Endothelial cell of umbilical vein (primary cell): ENCODE results near the gene DDX3X. TPM values are rescaled to one million over a fixed set of nuclear protein-coding genes. Genes with fewer than 3 reads are reported as not detected.

Experiments
- BruUV-seq: library from RNA; stranded (reverse); fragments of 400-500 nt; replicated peaks from 2 replicates; lab custom pipeline; 2021; lab: Mats Ljungman, UMichigan
- CTCF ChIA-PET: fragments of 300-600, 350-600 bp; sonication (Branson Sonifier 250); formaldehyde crosslinking; loops from one replicate; lab custom pipeline; 2021; ENCODE audit warnings: antibody characterized with exemption, inconsistent platforms; lab: Charles Lee
- POLR2A ChIA-PET: fragments of 300-600, 350-600 bp; sonication (Branson Sonifier 250); formaldehyde crosslinking; loops from one replicate; lab custom pipeline; 2021; ENCODE audit warnings: antibody characterized with exemption, inconsistent platforms; lab: Charles Lee
- DNase-seq: peaks from one replicate; pipeline ENCODE4 v3.0.0-alpha.2; 2011; ENCODE audit warnings: low read depth, low spot score
- FAIRE-seq: peaks from 2 replicates; lab custom pipeline; 2011; peaks lifted over from hg19 to GRCh38; lab: Jason Lieb, UNC
- H2AFZ ChIP-seq: 2 replicates; pipeline ENCODE4 v1.6.0; 2012; ENCODE audit warnings: low read depth, low read length, control low read depth, inconsistent platforms
- H3K27ac ChIP-seq: 2 replicates; pipeline ENCODE4 v1.5.1; 2011; ENCODE audit warnings: low read depth, mild to moderate bottlenecking, control low read depth, low read length, moderate library complexity; ENCODE audit not compliant: insufficient read depth
- H3K27me3 ChIP-seq, 2 experiments: 2 replicates each; pipeline versions ENCODE4 v1.6.0 to v1.6.1; 2011; ENCODE audit warnings: low read length in 2 of 2, mixed read lengths in 1 of 2; ENCODE audit not compliant: control insufficient read depth in 2 of 2, insufficient read depth in 2 of 2
- H3K36me3 ChIP-seq, 2 experiments: 2 replicates in 1 of 2; 3 replicates in 1 of 2; pipeline ENCODE4 v1.5.1; 2011; ENCODE audit warnings: low read length in 2 of 2, mild to moderate bottlenecking in 1 of 2, moderate library complexity in 1 of 2; ENCODE audit not compliant: control insufficient read depth in 2 of 2, insufficient read depth in 2 of 2; ENCODE audit errors: extremely low read depth in 1 of 2
- H3K4me1 ChIP-seq: 3 replicates; pipeline ENCODE4 v1.5.1; 2011; ENCODE audit warnings: mild to moderate bottlenecking, low read length; ENCODE audit not compliant: control insufficient read depth, insufficient read depth; ENCODE audit errors: extremely low read depth
- H3K4me2 ChIP-seq: 2 replicates; pipeline ENCODE4 v1.6.1; 2011; ENCODE audit warnings: low read length, control low read depth, mixed read lengths; ENCODE audit not compliant: insufficient read depth
- H3K4me3 ChIP-seq, 3 experiments: fragments of 200-600 bp in 1 of 3; sonication (generic), shearing (Covaris generic) in 1 of 3; replicated peaks in 1 of 3; 2 replicates each; pipeline ENCODE4 v1.5.1; 2011 to 2016; ENCODE audit warnings: control low read depth in 3 of 3, low read length in 3 of 3, mild to moderate bottlenecking in 2 of 3, inconsistent platforms in 1 of 3, low read depth in 1 of 3, moderate library complexity in 1 of 3; ENCODE audit not compliant: insufficient read depth in 1 of 3
- H3K79me2 ChIP-seq: 2 replicates; pipeline ENCODE4 v1.6.0; 2012; ENCODE audit warnings: low read length, inconsistent platforms; ENCODE audit not compliant: control insufficient read depth, insufficient read depth
- H3K9ac ChIP-seq: replicated peaks from 2 replicates; pipeline ENCODE3; 2011; ENCODE audit warnings: low read length, control low read depth; ENCODE audit not compliant: insufficient read depth; ENCODE audit errors: extremely low read depth
- H3K9me1 ChIP-seq: replicated peaks from 3 replicates; pipeline ENCODE4 v1.6.0; 2011; ENCODE audit warnings: mild to moderate bottlenecking, low read length; ENCODE audit not compliant: control insufficient read depth, insufficient read depth; ENCODE audit errors: extremely low read depth
- H3K9me3 ChIP-seq: replicated peaks from 2 replicates; pipeline ENCODE4 v1.5.1; 2012; ENCODE audit warnings: low read length, inconsistent platforms; ENCODE audit not compliant: control insufficient read depth, insufficient read depth
- H4K20me1 ChIP-seq: replicated peaks from 2 replicates; pipeline ENCODE3; 2011; ENCODE audit warnings: mild to moderate bottlenecking, low read length; ENCODE audit not compliant: control insufficient read depth, insufficient read depth; ENCODE audit errors: extremely low read depth
- EZH2 ChIP-seq: IDR thresholded peaks from 2 replicates; pipeline ENCODE4 v1.6.1; 2012; ENCODE audit warnings: borderline replicate concordance, low read depth, mild to moderate bottlenecking, moderate library complexity, low read length, inconsistent platforms; ENCODE audit not compliant: severe bottlenecking
- FOS ChIP-seq: IDR thresholded peaks from 2 replicates; pipeline ENCODE4 v1.6.1; 2011; ENCODE audit warnings: mild to moderate bottlenecking, low read length, moderate library complexity, borderline replicate concordance; ENCODE audit not compliant: insufficient read depth
- JUN ChIP-seq: IDR thresholded peaks from 2 replicates; pipeline ENCODE4 v1.6.1; 2011; ENCODE audit warnings: borderline replicate concordance, low read depth; ENCODE audit not compliant: insufficient read length, insufficient read depth
- MYC ChIP-seq: IDR thresholded peaks from one replicate; pipeline ENCODE4 v1.6.1; 2011; ENCODE audit warnings: mild to moderate bottlenecking, low read depth, low read length
- POLR2A ChIP-seq: IDR thresholded peaks from 2 replicates; pipeline ENCODE4 v1.6.1; 2012; ENCODE audit warnings: low read depth, mild to moderate bottlenecking, control low read depth, low read length
- POLR2AphosphoS5 ChIP-seq: IDR thresholded peaks from 2 replicates; pipeline ENCODE4 v1.6.1; 2012; ENCODE audit warnings: low read depth, mild to moderate bottlenecking, control low read depth, low read length, moderate library complexity; ENCODE audit not compliant: insufficient read depth
- dilution Hi-C: fragments of 300-500 bp; cut with MboI; formaldehyde crosslinking; loops from one replicate; pipeline ENCODE4 v1.15.0; 2019; ENCODE audit warnings: low sequenced_read_pairs; ENCODE audit not compliant: extremely low pct_ligation_motif_present
- intact Hi-C: fragments of 100-400 bp; cut with micrococcal nuclease; formaldehyde crosslinking; loops from one replicate; pipeline ENCODE4 v1.10.0; 2022
- polyA plus RNA-seq, 4 experiments: library from polyadenylated mRNA; depleted of rRNA in 3 of 4; stranded (reverse) in 3 of 4; unstranded in 1 of 4; fragments of >200 nt; gene quantifications; 2 replicates each; pipeline versions ENCODE4 v1.2.1 to v1.2.3, GENCODE V29; 2011 to 2012; ENCODE audit warnings: missing spikeins in 1 of 4
- total RNA-seq: library from RNA; stranded (reverse); gene quantifications from 2 replicates; pipeline ENCODE4 v1.2.3, GENCODE V29; 2021
- TF ChIP-seq, protein P1 (sequence below), 2 donors: IDR thresholded peaks; 1 replicate in 1 of 2; 2 replicates in 1 of 2; pipeline ENCODE4 v1.5.1; 2011; ENCODE audit warnings: low read length in 2 of 2, mild to moderate bottlenecking in 2 of 2, moderate library complexity in 2 of 2, control low read depth in 1 of 2, inconsistent platforms in 1 of 2, low read depth in 1 of 2; ENCODE audit not compliant: insufficient read depth in 1 of 2; ENCODE audit errors: extremely low read depth in 1 of 2
- TF ChIP-seq, protein P2 (sequence below): IDR thresholded peaks from 2 replicates; pipeline ENCODE4 v1.6.1; 2011; ENCODE audit not compliant: insufficient read depth, insufficient read length

DDX3X gene
- total and polyA plus RNA-seq, 2 donors (not counting 3 experiments of a cell fraction or from before 2014, with no cell fraction given): 48.5 to 300 TPM

DNA sequence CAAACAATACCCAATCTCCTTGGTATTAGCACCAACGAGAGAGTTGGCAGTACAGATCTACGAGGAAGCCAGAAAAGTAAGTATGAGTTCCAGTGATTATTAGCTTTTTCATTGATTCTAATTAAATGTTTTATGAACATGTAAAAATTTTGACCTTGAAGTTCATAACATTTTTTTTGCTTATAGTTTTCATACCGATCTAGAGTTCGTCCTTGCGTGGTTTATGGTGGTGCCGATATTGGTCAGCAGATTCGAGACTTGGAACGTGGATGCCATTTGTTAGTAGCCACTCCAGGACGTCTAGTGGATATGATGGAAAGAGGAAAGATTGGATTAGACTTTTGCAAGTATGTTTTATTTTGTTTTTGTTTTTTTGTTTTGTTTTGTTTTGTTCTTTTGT lies 10.1 kb downstream of the DDX3X start:
- Histone ChIP-seq H3K4me3 (no peak overlapping the region), H3K79me2 (peaks cover 48% of the 10 kb centered on the region), H3K9ac (no peak overlapping the region), H3K9me3 (no peaks in the 10 kb centered on the region), H3K4me1 (no peaks in the 10 kb centered on the region), H3K9me1 (no peaks in the 10 kb centered on the region), H4K20me1 (peaks cover 10% of the 10 kb centered on the region), H3K27ac (no peak overlapping the region), H2AFZ (no peak overlapping the region), H3K27me3 (no peaks in the 10 kb centered on the region), H3K36me3 (peaks cover 15 to 28% of the 10 kb centered on the region in 2 experiments), H3K4me2 (no peak overlapping the region)
- intact Hi-C loops: no loop called here
- ChIA-PET CTCF (no interaction called here), POLR2A (no interaction called here)
- TF ChIP-seq FOS (no peak), EZH2 (no peak), POLR2A (no peak), JUN (no peak)
- DNase-seq (no peak), FAIRE-seq (no peak)
- dilution Hi-C loops: no loop called here
- BruUV-seq: no TSS peak

DNA sequence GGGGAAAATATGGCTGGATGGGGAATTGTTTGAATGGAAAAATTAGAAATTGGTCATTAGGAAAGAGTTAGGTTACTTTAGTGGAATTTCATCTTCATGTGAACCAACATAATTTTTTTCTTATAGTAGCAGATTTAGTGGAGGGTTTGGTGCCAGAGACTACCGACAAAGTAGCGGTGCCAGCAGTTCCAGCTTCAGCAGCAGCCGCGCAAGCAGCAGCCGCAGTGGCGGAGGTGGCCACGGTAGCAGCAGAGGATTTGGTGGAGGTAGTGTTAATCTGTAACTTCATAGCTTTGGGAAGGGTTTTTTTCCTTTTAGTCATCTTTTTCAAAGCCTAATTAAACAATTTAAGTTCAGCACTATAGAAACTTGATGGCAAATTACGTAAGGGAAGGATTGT lies 13.2 kb downstream of the DDX3X start:
- Histone ChIP-seq H3K36me3 (peaks cover 15 to 23% of the 10 kb centered on the region in 2 experiments), H4K20me1 (peaks cover under 1% of the 10 kb centered on the region), H3K9me3 (no peaks in the 10 kb centered on the region), H3K4me1 (peaks cover 5% of the 10 kb centered on the region), H3K9ac (no peak overlapping the region), H3K4me2 (no peak overlapping the region), H3K27ac (no peak overlapping the region), H3K4me3 (no peak overlapping the region), H3K27me3 (no peaks in the 10 kb centered on the region), H3K9me1 (no peaks in the 10 kb centered on the region), H2AFZ (no peak overlapping the region), H3K79me2 (peaks cover 17% of the 10 kb centered on the region)
- intact Hi-C loops: no loop called here
- DNase-seq (no peak), FAIRE-seq (no peak)
- dilution Hi-C loops: no loop called here
- CTCF ChIA-PET: interaction anchor here (0.9 to 1.2 kb wide), 2 partner anchors 10 to 412 kb away, joined by 3 to 4 read pairs; no protein-coding TSS in a partner anchor
- BruUV-seq: no TSS peak
- TF ChIP-seq POLR2AphosphoS5: no peak
- TF ChIP-seq, protein P1, sequence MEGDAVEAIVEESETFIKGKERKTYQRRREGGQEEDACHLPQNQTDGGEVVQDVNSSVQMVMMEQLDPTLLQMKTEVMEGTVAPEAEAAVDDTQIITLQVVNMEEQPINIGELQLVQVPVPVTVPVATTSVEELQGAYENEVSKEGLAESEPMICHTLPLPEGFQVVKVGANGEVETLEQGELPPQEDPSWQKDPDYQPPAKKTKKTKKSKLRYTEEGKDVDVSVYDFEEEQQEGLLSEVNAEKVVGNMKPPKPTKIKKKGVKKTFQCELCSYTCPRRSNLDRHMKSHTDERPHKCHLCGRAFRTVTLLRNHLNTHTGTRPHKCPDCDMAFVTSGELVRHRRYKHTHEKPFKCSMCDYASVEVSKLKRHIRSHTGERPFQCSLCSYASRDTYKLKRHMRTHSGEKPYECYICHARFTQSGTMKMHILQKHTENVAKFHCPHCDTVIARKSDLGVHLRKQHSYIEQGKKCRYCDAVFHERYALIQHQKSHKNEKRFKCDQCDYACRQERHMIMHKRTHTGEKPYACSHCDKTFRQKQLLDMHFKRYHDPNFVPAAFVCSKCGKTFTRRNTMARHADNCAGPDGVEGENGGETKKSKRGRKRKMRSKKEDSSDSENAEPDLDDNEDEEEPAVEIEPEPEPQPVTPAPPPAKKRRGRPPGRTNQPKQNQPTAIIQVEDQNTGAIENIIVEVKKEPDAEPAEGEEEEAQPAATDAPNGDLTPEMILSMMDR (IDR thresholded peaks at IDR 0.05; ENCODE audit: extremely low read depth in 1 of 2, insufficient read depth in 1 of 2, low read depth in 1 of 2, low read length in 2 of 2): no peak
- TF ChIP-seq FOS: no peak
- TF ChIP-seq JUN: no peak
- TF ChIP-seq MYC: no peak
- TF ChIP-seq, protein P2, sequence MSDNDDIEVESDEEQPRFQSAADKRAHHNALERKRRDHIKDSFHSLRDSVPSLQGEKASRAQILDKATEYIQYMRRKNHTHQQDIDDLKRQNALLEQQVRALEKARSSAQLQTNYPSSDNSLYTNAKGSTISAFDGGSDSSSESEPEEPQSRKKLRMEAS: no peak
- TF ChIP-seq EZH2: no peak
- POLR2A ChIA-PET: no interaction called here
